HG03064 (cell line): ENCODE results near the gene SERTAD3.
"Not testable (repeated sequence)": the region's sequence is repeated elsewhere in the genome, so short reads cannot be mapped to it uniquely, and the experiment has no call there.

ENCODE experiments used
- ATAC-seq: cut with Tn5 transposase; IDR thresholded peaks from one replicate; pipeline ENCODE4 v1.9.1; 2021; ENCODE audit warnings: low read depth; ENCODE audit not compliant: unreplicated experiment

SERTAD3 gene, protein sequence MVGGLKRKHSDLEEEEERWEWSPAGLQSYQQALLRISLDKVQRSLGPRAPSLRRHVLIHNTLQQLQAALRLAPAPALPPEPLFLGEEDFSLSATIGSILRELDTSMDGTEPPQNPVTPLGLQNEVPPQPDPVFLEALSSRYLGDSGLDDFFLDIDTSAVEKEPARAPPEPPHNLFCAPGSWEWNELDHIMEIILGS

DNA sequence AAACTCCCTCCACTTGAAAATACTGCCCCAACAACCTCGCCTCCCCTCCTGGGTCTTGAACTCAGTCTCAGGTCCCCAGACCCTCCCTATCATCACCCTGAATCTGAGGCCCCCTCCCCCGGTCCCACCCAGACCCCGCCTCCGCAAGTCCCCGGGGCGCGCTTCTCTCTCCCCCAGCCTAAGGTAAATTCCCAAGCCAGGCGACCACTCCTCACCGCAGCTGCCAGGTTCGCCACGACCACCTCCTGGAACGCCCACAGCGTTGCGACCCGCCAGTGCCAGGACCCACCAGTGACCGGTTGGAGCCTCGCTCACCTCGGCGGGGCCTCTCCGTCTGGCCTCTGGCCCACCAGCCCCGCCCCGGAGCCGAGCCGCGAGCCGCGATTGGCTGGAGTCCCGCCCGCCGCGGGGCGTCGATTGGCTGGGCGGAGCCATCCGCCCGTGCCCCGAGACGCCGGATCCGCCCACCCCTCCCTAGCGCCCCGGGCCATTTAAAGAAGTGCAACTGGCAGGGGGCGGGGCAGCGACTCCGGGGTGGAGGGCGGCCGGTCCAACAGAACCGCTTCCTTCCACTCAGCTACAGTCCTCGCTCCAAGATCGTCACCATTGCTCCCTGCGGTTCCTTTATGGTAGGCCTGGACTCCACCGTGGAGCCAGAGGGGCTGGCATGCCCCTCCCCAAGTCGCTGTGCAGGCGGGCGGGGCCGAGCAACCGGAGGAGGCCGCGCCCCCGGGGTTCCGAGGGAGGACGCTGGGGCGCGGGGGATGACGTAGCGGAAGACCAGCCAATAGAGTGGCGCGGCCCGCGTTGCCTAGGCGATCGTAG lies at the start of gene SERTAD3:
SERTAD3 (minus strand) TSS at position 336 of the 825 bp plus-strand sequence. CDS start 2,255 bp downstream, outside the sequence.
- ATAC-seq: peak; percentile 52

DNA sequence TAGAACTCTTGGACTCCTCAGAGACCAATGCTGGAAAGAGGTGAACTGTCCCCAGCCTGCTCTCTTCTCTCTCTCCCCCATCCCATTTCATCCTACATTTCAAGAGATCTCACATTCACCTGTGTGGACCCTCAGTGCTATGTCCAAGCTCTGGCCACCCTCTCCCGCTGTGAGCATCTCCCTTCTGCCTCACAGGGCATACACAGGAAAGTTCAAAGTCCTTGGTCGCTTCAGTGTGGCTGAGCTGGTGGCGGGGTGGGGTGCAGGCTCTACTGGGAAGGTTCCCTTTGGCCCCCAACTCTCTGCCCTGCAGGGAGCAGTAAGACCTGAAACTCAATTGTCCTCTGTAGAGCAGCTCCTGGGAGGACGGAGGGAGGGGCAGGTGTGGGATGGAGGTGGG lies 49.6 kb upstream of the SERTAD3 start:
- no peak for ATAC-seq

DNA sequence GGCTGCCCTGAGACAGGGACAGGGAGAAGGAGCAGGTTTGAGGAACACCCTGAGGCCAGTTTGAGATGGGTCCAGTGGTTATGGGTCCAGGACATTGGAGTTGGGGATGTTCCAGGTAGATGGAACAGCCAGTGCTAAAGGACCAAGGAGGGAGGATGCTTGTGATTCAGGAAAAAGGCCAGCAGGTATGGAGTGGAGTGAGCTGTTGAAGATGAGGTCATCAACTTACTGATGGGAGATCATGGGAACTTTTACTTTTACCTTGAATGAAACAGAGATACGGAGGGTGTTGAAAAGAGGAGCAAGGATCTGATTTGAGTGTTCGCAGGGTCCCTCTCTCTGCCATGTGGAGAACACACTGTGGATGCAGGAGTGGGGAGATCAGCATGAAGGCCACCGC lies 48.1 kb upstream of the SERTAD3 start:
- no peak for ATAC-seq

DNA sequence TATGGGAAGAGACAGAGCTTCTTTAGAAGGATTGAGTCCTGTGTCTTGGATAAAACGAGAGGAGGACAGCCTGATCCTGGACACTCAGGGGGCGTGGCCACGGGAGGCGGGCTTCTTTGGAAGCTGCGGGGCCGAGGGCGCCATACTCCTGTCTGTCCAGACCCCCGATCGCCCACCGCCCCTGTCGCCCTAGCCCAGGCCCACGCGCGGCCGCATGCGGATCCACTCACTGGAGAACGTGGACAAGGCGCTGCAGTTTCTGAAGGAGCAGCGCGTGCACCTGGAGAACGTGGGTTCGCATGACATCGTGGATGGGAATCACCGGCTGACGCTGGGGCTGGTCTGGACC lies 45.7 kb upstream of the SERTAD3 start:
- ATAC-seq: no peak

DNA sequence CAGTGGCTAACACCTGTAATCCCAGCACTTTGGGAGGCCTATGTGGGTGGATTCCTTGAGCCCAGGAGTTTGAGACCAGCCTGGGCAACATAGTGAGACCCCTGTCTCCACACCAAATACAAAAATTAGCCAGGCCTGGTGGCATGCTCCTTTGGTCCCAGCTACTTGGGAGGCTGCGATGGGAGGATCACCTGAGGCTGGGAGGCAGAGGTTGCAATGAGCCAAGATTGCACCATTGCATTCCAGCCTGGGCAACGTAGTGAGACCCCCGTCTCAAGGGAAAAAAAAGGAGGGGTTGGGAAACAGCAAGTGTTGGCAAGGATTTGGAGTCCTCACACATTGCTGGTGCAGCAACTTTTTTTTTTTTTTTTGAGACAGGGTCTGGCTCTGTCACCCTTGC lies 41.9 kb upstream of the SERTAD3 start:
- no peak for ATAC-seq

DNA sequence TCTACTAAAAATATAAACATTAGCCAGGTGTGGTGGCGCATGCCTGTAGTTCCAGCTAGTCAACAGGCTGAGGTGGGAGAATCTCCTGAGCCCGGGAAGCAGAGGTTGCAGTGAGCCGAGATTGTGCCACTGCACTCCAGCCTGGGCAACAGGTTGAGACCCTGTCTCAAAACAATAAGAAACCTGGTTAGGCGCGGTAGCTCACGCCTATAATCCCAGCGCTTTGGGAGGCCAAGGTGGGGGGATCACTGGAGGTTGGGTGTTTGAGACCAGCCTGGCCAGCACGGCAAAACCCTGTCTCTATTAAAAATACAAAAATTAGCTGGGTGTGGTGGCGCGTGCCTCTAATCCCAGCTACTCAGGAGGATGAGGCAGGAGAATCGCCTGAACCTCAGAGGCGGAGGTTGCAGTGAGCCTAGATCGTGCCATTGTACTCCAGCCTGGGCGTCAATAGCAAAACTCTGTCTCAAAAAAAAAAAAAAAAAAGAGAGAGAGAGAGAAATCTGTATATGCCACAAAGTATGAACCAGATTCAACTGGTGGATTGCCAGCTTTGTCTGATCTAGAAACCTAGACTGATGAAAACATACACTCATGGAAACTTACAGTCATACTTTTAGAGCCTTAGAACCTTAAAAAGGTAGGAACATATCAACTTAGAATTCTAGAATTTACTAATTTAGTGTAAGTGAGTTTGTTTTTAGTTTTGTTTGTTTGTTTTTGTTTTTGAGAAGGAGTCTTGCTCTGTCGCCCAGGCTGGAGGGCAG lies 31.9 kb upstream of the SERTAD3 start:
- ATAC-seq: not testable (repeated sequence)

DNA sequence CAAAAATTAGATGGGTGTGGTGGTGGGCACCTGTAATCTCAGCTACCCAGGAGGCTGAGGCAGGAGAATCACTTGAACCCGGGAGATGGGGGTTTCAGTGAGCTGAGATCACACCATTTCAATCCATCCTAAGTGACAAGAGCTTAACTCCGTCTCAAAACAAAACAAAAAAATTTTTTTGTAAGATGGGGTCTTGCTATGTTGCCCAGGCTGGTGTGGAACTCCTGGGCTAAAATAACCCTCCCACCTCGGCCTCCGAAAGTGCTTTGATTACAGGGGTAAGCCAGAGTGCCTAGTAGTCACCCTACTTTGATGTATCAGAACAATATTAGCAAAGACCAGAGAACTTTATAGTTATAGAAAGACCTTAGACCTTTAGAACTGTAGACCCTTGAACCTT lies 30.6 kb upstream of the SERTAD3 start:
- no peak for ATAC-seq

DNA sequence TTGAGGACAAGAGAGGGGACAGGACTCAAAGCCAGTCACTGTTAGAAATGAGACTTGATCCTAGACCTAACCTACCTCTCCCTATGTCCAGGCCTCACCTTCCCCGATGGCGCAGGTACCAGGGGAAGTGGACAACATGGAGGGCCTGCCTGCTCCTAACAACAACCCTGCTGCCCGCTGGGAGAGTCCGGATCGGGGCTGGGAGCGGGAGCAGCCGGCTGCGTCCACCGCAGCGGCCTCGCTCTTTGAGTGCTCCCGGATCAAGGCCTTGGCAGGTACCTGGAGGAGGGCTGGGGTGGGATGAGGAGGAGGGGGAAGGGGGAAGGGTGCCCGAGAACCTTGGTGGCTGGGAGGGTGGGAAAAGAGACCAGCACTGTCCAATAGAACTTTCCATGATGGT lies 28.4 kb upstream of the SERTAD3 start:
- no peak for ATAC-seq

DNA sequence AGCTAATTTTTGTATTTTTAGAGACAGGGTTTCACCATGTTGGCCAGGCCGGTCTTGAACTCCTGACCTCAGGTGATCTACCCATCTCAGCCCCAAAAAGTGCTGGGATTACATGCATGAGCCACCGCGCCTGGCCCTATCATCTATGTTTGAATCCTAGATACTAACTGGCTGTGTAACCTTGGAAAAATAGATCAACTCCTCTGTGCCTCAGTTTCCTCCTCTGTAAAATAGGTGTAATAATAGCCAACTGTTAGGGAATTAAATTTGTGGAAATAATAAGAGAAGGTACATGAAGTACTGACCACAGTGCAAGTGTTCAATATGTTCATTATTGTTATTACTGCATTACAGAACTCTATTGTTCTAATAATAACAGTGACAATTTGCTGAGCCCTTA lies 27.0 kb upstream of the SERTAD3 start:
- no peak for ATAC-seq

DNA sequence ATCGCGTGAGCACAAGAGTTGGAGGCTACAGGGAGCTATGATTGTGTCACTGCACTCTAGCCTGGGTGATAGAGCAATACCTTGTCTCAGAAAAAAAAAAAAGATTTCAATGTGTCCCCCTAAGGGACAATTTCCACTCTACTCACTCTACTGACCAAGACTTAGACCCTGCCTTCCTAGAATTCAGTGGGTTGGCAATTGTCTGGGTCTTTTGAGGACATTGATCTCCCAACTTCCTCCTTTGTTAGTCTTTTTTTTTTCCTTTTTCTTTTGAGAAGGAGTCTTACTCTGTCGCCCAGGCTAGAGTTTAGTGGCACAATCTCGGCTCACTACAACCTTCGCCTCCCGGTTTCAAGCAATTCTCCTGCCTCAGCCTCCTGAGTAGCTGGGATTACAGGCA lies 24.9 kb upstream of the SERTAD3 start:
- no peak for ATAC-seq

DNA sequence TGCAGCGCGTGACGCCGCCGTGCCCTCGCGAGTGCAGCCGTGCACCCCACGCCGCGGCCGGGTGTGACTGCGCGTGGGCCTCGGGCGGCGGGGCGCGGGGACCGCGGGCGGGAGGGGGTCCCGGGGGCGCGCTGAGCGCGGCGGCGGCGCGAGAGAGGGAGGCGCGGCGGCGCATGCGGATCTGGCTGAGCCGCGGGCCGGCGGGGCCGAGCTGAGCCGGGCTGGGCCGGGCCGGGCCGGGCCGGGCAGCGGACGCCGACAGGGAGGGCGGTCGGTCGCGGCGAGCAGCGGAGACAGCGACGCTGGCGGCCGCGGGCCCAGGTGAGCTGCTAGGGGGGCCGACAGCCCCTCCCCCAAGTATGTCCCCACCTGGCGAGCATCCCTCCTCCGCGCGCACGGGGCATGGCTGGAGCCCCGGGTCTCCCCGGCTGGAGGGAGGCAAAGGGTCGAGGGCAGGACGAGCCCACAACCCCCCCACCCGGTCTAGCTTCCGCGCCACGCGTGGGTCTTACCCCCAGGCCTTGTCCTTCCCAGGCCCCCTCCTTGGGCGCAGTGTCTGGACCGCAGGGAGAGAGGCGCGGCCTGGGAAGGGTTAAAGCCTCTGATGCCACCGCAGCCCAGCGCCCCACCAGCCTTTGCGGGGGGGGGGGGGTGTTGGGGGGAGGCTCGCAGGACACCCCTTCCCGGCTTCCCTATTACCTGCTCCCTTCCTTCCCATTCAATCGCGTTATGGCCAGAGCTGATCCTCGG lies 23.0 kb upstream of the SERTAD3 start, which contains the start of gene SPTBN4:
SPTBN4 (plus strand) TSS at position 17 of the 750 bp plus-strand sequence. CDS start 5,621 bp downstream, outside the sequence.
- ATAC-seq: no peak

DNA sequence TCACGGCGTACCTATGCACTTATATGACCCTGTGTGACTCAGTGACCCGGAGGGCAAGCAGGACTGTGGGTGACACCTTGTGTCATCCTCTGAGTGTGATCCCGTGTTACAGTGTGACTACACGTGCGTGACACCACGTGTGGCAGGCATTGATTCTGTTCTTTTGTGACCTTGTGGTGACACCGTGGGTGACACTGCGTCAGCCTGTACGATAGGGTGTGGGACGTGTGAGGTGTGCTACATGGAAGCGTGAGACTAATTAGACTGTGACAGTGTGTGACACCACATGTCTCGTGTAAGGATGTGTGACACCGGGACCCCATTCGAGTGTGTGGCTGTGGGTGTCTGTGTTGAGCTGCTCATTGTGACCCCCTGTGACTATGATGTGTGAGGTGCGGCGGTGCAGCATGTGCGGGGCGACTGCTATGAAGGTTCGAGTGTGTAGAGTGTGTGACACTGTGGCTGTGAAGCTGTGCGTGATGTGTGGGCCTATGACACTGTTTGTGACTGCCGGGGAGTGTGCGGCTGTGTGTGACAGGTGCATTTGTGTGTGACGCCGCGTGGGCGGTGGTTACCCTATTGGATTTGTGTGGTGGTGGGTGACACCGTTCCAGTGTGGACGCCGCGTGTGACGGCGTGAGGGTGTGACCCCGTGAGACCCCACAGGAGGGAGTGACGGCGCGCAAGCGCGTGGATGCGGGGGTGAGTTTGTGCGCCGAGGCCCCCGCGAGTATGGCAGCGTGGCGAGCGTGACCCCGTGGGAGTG lies 22.3 kb upstream of the SERTAD3 start:
- peak; percentile 10 for ATAC-seq

DNA sequence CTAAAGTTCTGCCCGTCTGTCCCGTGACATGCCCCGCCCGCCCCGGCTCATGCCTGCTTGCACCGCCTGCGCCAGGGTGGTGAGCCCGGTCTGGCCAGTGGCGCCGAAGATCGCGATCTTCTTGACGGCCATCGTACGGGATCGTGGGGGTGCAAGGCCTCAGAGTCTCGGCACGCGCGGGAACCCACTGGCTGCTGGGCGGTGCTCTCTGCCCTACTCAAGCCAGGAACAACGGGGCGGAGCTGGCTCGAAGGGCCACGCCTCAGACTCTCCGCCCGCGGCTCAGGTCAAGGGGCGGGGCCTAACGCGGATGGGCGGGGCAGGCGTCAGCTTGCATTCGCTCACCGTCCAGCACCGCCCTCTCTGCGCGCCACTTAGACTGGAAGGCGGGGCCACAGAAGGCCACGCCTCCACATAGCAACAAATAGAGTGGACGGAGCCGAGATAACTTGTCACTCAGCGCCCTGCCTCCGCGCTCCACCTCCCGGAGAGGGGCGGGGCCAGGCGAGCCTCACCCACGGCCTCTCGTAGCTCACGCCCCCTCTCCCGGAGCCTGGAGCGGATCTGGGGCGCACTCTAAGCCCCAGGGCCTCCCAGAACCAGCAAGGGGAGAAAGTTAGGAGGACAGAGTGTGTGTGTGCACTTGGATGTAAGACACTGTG lies 21.6 kb upstream of the SERTAD3 start, which contains the start of gene BLVRB:
BLVRB (minus strand) TSS at position 189 of the 662 bp plus-strand sequence; CDS start at position 132, 57 bp downstream.
- peak; percentile 83 for ATAC-seq

DNA sequence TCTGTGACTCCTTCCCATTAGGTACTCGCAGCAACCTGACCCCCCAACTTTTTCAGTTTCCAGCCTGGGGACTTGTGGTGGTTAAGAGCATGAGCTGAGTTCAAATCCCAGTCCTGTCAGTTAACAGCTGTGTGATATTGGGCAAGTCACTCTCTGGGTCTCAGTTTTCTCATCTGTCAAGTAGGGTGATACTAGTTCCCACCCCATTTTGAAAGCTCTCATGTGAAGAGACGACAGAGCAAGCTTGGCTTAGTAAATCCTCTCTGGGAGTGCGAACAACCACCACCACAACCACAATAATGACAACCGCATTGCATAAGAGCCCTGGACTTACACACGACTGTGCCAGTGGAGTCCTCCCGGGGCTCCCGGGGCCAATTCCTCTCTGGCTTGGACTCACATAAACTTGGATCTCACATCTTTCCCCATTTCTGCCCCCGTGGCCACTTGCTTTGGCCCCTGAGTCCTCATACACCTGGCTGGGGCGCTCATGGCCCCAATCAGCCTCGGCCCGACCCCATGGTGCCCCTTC lies 21.0 kb upstream of the SERTAD3 start:
- ATAC-seq: no peak

DNA sequence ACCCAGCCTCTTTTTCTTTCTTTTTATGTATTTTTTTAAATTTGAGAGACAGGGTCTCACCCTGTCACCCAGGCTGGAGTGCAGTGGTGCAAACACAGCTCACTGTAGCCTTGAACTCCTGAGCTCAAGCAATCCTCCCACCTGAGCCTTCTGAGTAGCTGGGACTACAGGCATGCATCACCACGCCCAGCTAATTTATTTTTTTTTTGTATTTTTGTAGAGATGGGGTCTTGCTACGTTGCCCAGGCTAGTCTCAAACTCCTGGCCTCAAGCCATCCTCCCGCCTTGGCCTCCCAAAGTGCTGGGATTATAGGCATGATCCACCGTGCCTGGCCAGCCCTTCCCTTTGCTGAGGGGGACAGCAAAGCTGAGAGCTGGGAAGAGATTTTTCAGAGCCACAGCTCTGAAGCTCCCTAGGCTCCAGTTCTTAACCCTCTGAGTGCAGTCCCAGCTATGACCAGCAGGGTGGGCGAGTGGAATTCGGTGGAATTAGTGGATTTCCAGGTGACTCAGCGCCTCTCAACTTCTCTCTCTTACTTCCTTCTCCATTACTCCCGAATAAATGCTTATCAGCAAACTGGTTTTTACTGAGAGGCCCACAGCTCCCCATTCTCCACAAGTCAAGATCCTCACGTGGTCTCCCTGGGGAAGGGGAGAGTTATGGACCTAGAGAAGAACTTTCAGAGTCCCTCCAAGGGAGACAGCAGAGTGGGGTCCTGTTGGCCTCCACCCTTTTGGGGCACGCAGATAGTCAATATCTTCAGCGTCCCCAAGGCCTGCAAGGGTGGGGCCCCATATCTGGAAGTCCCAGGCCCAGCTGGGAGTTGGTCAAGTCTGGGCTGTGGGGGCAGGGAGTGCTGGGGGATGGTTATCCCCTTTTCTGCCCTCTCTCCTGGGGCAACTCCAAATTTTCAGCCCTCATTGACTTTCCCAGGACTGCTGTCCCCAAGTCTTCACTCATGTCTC lies 20.2 kb upstream of the SERTAD3 start:
- no peak for ATAC-seq

DNA sequence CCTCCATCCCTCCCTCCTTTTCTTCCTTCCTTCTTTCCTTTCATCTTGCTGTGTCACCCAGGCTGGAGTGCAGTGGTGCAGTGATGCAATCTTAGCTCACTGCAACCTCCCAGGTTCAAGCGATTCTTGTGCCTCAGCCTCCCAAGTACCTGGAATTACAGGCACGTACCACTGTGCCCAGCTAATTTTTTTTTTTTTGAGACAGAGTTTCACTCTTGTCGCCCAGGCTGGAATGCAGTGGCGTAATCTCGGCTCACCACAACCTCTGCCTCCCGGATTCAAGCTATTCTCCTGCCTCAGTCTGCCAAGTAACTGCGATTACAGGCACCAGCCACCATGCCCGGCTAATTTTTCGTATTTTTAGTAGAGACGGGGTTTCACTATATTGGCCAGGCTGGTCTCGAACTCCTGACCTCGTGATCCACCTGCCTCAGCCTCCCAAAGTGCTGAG lies 19.5 kb upstream of the SERTAD3 start:
- ATAC-seq: not testable (repeated sequence)

DNA sequence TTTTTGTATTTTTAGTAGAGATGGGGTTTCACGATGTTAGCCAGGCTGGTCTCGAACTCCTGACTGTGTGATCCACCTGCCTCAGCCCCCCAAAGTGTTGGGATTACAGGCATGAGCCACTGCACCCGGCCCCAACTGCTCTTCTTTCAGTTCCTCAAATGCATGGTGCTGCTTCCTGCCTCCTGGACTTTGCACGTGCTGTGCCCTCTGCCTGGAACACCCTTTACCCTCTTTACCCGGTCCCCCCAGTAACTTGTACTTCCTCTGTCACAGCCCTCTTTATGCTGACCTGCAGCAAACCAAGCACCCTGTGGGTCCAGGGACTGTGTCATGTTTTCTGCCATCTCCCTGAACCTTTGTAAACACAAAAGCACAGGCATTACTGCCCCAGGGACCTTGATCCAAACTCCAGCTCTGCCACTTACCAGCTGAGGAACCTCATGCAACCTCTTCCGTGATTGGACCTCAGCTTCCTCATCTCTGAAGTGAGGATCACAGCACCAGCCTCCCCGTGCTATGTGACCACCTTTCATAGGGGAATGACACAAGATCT lies 17.6 kb upstream of the SERTAD3 start:
- ATAC-seq: no peak
